Activated naive CD8-positive, alpha-beta T cell treated with anti-CD3 and anti-CD28 coated beads, Interleukin-2, amount 50 U/mL, for 24 hours (primary cell): Measurements from ENCODE around the gene ZDHHC4.

ENCODE experiments used
- ATAC-seq: fragments of 150-1000 bp; cut with Tn5 transposase; one replicate; pipeline ENCODE4 v1.10.0; 2021
- DNase-seq: peaks from one replicate; pipeline ENCODE4 v3.0.0; 2021
- H3K27ac Mint-ChIP-seq: one replicate; pipeline ENCODE4 v1.8.0; 2021; ENCODE audit warnings: mild to moderate bottlenecking, mixed read lengths
- H3K27me3 Mint-ChIP-seq: one replicate; pipeline ENCODE4 v1.8.0; 2021; ENCODE audit warnings: mixed read lengths
- H3K36me3 Mint-ChIP-seq: one replicate; pipeline ENCODE4 v1.8.0; 2021; ENCODE audit warnings: low read depth, mixed read lengths
- H3K4me1 Mint-ChIP-seq: one replicate; pipeline ENCODE4 v1.8.0; 2021; ENCODE audit warnings: mixed read lengths
- H3K4me3 Mint-ChIP-seq: one replicate; pipeline ENCODE4 v1.8.0; 2021; ENCODE audit warnings: mild to moderate bottlenecking, moderate library complexity, mixed read lengths
- H3K9me3 Mint-ChIP-seq: one replicate; pipeline ENCODE4 v1.8.0; 2021; ENCODE audit warnings: mixed read lengths

The ZDHHC4 gene

GRCh38 chr7:6577369-6578113, at the start of gene ZDHHC4:
ZDHHC4 (plus strand) TSS chr7:6577454; CDS start chr7:6580562, 3,108 bp downstream.
- Mint-ChIP-seq H3K27ac (peak within 1 kb of the TSS; percentile 78), H3K4me1 (peaks cover 13% of the 10 kb centered on the region), H3K36me3 (peaks cover 10% of the 10 kb centered on the region), H3K4me3 (peak within 1 kb of the TSS; percentile 83), H3K27me3 (no peaks in the 10 kb centered on the region), H3K9me3 (no peaks in the 10 kb centered on the region)
- ATAC-seq (peak; percentile 98), DNase-seq (peak; percentile 92)

- Mint-ChIP-seq H3K36me3 (no peaks in the 10 kb centered on the region), H3K4me3 (no peak overlapping the region), H3K9me3 (no peaks in the 10 kb centered on the region), H3K27me3 (peaks cover 37% of the 10 kb centered on the region), H3K27ac (no peak overlapping the region), H3K4me1 (peaks cover 25% of the 10 kb centered on the region)
- ATAC-seq: no peak
- DNase-seq: no peak
These were observed 48.7 kb upstream of the ZDHHC4 start for GRCh38 chr7:6528401-6529130.

GRCh38 chr7:6529643-6530042, 47.6 kb upstream of the ZDHHC4 start:
- Mint-ChIP-seq H3K4me1 (peaks cover 32% of the 10 kb centered on the region), H3K4me3 (peak overlapping the region; percentile 29), H3K27ac (no peak overlapping the region), H3K9me3 (no peaks in the 10 kb centered on the region), H3K36me3 (no peaks in the 10 kb centered on the region), H3K27me3 (peaks cover 35% of the 10 kb centered on the region)
- no peak for DNase-seq
- ATAC-seq: no peak

GRCh38 chr7:6530626-6531491, 46.4 kb upstream of the ZDHHC4 start:
- H3K36me3 Mint-ChIP-seq: no peaks in the 10 kb centered on the region
- no peak overlapping the region for H3K27ac Mint-ChIP-seq
- peak; percentile 77 for DNase-seq
- no peaks in the 10 kb centered on the region for H3K9me3 Mint-ChIP-seq
- peaks cover 37% of the 10 kb centered on the region for H3K27me3 Mint-ChIP-seq
- H3K4me3 Mint-ChIP-seq: peak overlapping the region; percentile 74
- H3K4me1 Mint-ChIP-seq: peaks cover 37% of the 10 kb centered on the region
- peak; percentile 60 for ATAC-seq

- H3K27me3 Mint-ChIP-seq: peaks cover 38% of the 10 kb centered on the region
- H3K9me3 Mint-ChIP-seq: no peaks in the 10 kb centered on the region
- DNase-seq: no peak
- peaks cover 37% of the 10 kb centered on the region for H3K4me1 Mint-ChIP-seq
- peak; percentile 44 for ATAC-seq
- H3K4me3 Mint-ChIP-seq: peak overlapping the region; percentile 74
- no peak overlapping the region for H3K27ac Mint-ChIP-seq
- H3K36me3 Mint-ChIP-seq: no peaks in the 10 kb centered on the region
These were observed 45.6 kb upstream of the ZDHHC4 start for GRCh38 chr7:6531492-6532279.

GRCh38 chr7:6532516-6532915, 44.7 kb upstream of the ZDHHC4 start:
- DNase-seq (no peak), ATAC-seq (no peak)
- Mint-ChIP-seq H3K4me1 (peaks cover 31% of the 10 kb centered on the region), H3K27ac (no peak overlapping the region), H3K36me3 (no peaks in the 10 kb centered on the region), H3K9me3 (no peaks in the 10 kb centered on the region), H3K4me3 (no peak overlapping the region), H3K27me3 (peaks cover 31% of the 10 kb centered on the region)

- DNase-seq: peak; percentile 73
- no peaks in the 10 kb centered on the region for H3K36me3 Mint-ChIP-seq
- ATAC-seq: peak; percentile 48
- H3K27me3 Mint-ChIP-seq: peaks cover 35% of the 10 kb centered on the region
- H3K27ac Mint-ChIP-seq: peak overlapping the region; percentile 69
- no peaks in the 10 kb centered on the region for H3K9me3 Mint-ChIP-seq
- peak overlapping the region; percentile 30 for H3K4me3 Mint-ChIP-seq
- peaks cover 31% of the 10 kb centered on the region for H3K4me1 Mint-ChIP-seq
These were observed 43.3 kb upstream of the ZDHHC4 start for GRCh38 chr7:6533893-6534495.

GRCh38 chr7:6536262-6537260, 40.7 kb upstream of the ZDHHC4 start:
- H3K9me3 Mint-ChIP-seq: no peaks in the 10 kb centered on the region
- peaks cover 21% of the 10 kb centered on the region for H3K27me3 Mint-ChIP-seq
- DNase-seq (peak; percentile 45), ATAC-seq (peak; percentile 26)
- no peak overlapping the region for H3K27ac Mint-ChIP-seq
- H3K4me1 Mint-ChIP-seq: peaks cover 22% of the 10 kb centered on the region
- no peaks in the 10 kb centered on the region for H3K36me3 Mint-ChIP-seq
- peak overlapping the region; percentile 36 for H3K4me3 Mint-ChIP-seq

- Mint-ChIP-seq H3K4me3 (no peak overlapping the region), H3K27ac (no peak overlapping the region), H3K36me3 (no peaks in the 10 kb centered on the region), H3K4me1 (peaks cover 10% of the 10 kb centered on the region), H3K9me3 (no peaks in the 10 kb centered on the region), H3K27me3 (peaks cover 15% of the 10 kb centered on the region)
- ATAC-seq (no peak), DNase-seq (no peak)
These were observed 34.9 kb upstream of the ZDHHC4 start for GRCh38 chr7:6542368-6542767.

GRCh38 chr7:6545398-6546126, 31.7 kb upstream of the ZDHHC4 start:
- Mint-ChIP-seq H3K36me3 (no peaks in the 10 kb centered on the region), H3K9me3 (no peaks in the 10 kb centered on the region), H3K4me1 (peaks cover 10% of the 10 kb centered on the region), H3K27me3 (no peaks in the 10 kb centered on the region), H3K4me3 (no peak overlapping the region), H3K27ac (no peak overlapping the region)
- no peak for ATAC-seq
- DNase-seq: no peak

GRCh38 chr7:6546498-6547251, 30.6 kb upstream of the ZDHHC4 start:
- no peaks in the 10 kb centered on the region for H3K9me3 Mint-ChIP-seq
- H3K27ac Mint-ChIP-seq: no peak overlapping the region
- H3K4me1 Mint-ChIP-seq: peaks cover 10% of the 10 kb centered on the region
- no peak overlapping the region for H3K4me3 Mint-ChIP-seq
- H3K27me3 Mint-ChIP-seq: no peaks in the 10 kb centered on the region
- ATAC-seq (no peak), DNase-seq (no peak)
- H3K36me3 Mint-ChIP-seq: no peaks in the 10 kb centered on the region

GRCh38 chr7:6547400-6547799, 29.9 kb upstream of the ZDHHC4 start:
- Mint-ChIP-seq H3K27me3 (no peaks in the 10 kb centered on the region), H3K9me3 (no peaks in the 10 kb centered on the region), H3K4me3 (no peak overlapping the region), H3K36me3 (no peaks in the 10 kb centered on the region), H3K27ac (no peak overlapping the region), H3K4me1 (peaks cover 10% of the 10 kb centered on the region)
- ATAC-seq: no peak
- no peak for DNase-seq
